Upper lobe of left lung (tissue), 4 donors: ENCODE data around the gene STX4.

Experiments
- CTCF ChIP-seq, 6 experiments: fragments of 450-650 bp in 4 of 6; fragments of 200-600 bp in 2 of 6; sonication (generic) in 2 of 6; IDR thresholded peaks; one replicate each; pipeline ENCODE4 v1.5.1; 2016 to 2019; ENCODE audit warnings: antibody characterized with exemption in 6 of 6
- EP300 ChIP-seq, 4 donors: sonication (generic); formaldehyde crosslinking; IDR thresholded peaks; one replicate each; pipeline ENCODE4 v1.5.1; 2017; ENCODE audit warnings: antibody characterized with exemption in 4 of 4, control low read depth in 2 of 4
- POLR2A ChIP-seq, 4 donors: fragments of 450-650 bp; IDR thresholded peaks; one replicate each; pipeline ENCODE4 v1.5.1; 2016 to 2017; ENCODE audit warnings: antibody characterized with exemption in 4 of 4, mild to moderate bottlenecking in 2 of 4
- POLR2AphosphoS5 ChIP-seq, 2 donors: sonication (generic); formaldehyde crosslinking; IDR thresholded peaks; one replicate each; pipeline ENCODE4 v1.5.1; 2017; ENCODE audit warnings: antibody characterized with exemption in 2 of 2

GRCh38 chr16:31064882-31065461, 31.6 kb downstream of the STX4 start:
- TF ChIP-seq CTCF (IDR thresholded peaks at IDR 0.05) (no peak), POLR2A (IDR thresholded peaks at IDR 0.05) (no peak), POLR2AphosphoS5 (IDR thresholded peaks at IDR 0.05) (no peak), EP300 (IDR thresholded peaks at IDR 0.05) (no peak)
